ENCODE data around the gene ACVR1C. TPM values are rescaled to one million over a fixed set of nuclear protein-coding genes. Genes with fewer than 3 reads are reported as not detected.

The ACVR1C gene
- total RNA-seq, 1 experiment from 2014 or later, result 0.99 TPM

DNA sequence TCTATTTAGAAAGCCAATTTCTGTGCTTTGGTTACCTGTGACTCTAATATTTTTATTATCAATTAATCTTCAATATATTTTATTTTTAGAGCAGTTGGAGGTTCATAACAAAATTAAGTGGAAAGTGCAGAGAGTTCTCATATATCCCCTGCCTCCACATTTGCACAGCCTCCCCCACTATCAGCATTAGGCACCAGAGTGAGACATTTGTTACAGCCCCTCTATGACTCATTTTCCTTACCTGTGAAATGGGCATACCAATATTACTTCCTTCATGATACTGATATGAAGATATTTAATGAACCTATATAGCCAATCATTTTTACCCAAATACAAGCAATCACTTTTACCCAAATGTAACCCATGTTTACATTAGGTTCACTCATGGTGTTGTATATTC is 150.7 kb downstream of the ACVR1C start:
- no peaks in the 10 kb centered on the region for H3K9me3 Mint-ChIP-seq (ENCODE audit: low read depth, unreplicated experiment)
- H3K4me3 Mint-ChIP-seq (ENCODE audit: low read depth, unreplicated experiment), result no peak overlapping the region
- H3K36me3 Mint-ChIP-seq (ENCODE audit: insufficient read depth, unreplicated experiment), result no peaks in the 10 kb centered on the region
- CTCF ChIA-PET, result no interaction called here
- TF ChIP-seq, protein P1, sequence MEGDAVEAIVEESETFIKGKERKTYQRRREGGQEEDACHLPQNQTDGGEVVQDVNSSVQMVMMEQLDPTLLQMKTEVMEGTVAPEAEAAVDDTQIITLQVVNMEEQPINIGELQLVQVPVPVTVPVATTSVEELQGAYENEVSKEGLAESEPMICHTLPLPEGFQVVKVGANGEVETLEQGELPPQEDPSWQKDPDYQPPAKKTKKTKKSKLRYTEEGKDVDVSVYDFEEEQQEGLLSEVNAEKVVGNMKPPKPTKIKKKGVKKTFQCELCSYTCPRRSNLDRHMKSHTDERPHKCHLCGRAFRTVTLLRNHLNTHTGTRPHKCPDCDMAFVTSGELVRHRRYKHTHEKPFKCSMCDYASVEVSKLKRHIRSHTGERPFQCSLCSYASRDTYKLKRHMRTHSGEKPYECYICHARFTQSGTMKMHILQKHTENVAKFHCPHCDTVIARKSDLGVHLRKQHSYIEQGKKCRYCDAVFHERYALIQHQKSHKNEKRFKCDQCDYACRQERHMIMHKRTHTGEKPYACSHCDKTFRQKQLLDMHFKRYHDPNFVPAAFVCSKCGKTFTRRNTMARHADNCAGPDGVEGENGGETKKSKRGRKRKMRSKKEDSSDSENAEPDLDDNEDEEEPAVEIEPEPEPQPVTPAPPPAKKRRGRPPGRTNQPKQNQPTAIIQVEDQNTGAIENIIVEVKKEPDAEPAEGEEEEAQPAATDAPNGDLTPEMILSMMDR (IDR thresholded peaks at IDR 0.05; ENCODE audit: unreplicated experiment), result no peak
- no peaks in the 10 kb centered on the region for H3K4me1 Mint-ChIP-seq (ENCODE audit: low read depth, unreplicated experiment)
- no peaks in the 10 kb centered on the region for H3K27me3 Mint-ChIP-seq (ENCODE audit: unreplicated experiment)
- H3K27ac Mint-ChIP-seq (ENCODE audit: unreplicated experiment), result no peak overlapping the region
- no TSS peak for BruUV-seq (replicated peaks)
- intact Hi-C loops (cut with micrococcal nuclease; ENCODE audit: unreplicated experiment), result no loop called here
- no peak for DNase-seq

GRCh38 chr2:157476953-157477709 is 151.5 kb downstream of the ACVR1C start:
- CTCF ChIA-PET, result no interaction called here
- Mint-ChIP-seq H3K27ac (ENCODE audit: unreplicated experiment) (no peak overlapping the region), H3K36me3 (ENCODE audit: insufficient read depth, unreplicated experiment) (no peaks in the 10 kb centered on the region), H3K4me3 (ENCODE audit: low read depth, unreplicated experiment) (no peak overlapping the region), H3K9me3 (ENCODE audit: low read depth, unreplicated experiment) (no peaks in the 10 kb centered on the region), H3K4me1 (ENCODE audit: low read depth, unreplicated experiment) (no peaks in the 10 kb centered on the region), H3K27me3 (ENCODE audit: unreplicated experiment) (no peaks in the 10 kb centered on the region)
- intact Hi-C loops (cut with micrococcal nuclease; ENCODE audit: unreplicated experiment), result no loop called here
- TF ChIP-seq, protein P1 (IDR thresholded peaks at IDR 0.05; ENCODE audit: unreplicated experiment), result no peak
- BruUV-seq (replicated peaks), result no TSS peak
- DNase-seq, result no peak

Other genes starting within 250 kb of the ACVR1C start
- gene CYTIP, start 184.8 kb downstream of the ACVR1C start, total RNA-seq (2022), result not detected in 2 replicates
- 62.0 and 71.3 TPM in 2 replicates for gene ACVR1, start 247.5 kb upstream of the ACVR1C start, total RNA-seq (2022)

Data from Calu3 (cell line).